ENCODE measurements around the gene POLR2F. TPM values are rescaled to one million over a fixed set of nuclear protein-coding genes. Genes with fewer than 3 reads are reported as not detected.
A peak's percentile ranks its signal among the peaks of the same experiment; 100 is the strongest.

The POLR2F gene
- total and polyA plus RNA-seq, 9 donors: 40.3 to 101 (median 65.2) TPM

- no peaks in the 10 kb centered on the region for H3K36me3 ChIP-seq
- no peaks in the 10 kb centered on the region for H3K9me3 ChIP-seq
- H3K27ac ChIP-seq: no peak overlapping the region
- no peak for DNase-seq
- TF ChIP-seq EP300 (IDR thresholded peaks at IDR 0.05) (no peak), POLR2A (IDR thresholded peaks at IDR 0.05) (no peak), CTCF (IDR thresholded peaks at IDR 0.05) (no peak)
- WGBS, 3 donors: 92 to 93% (median 93%) methylated on average over 32 of the region's 32 CpGs
- H3K4me3 ChIP-seq: no peak overlapping the region
- H3K4me1 ChIP-seq (ENCODE audit: insufficient read depth): no peaks in the 10 kb centered on the region
- intact Hi-C loops (cut with DNase I): loop anchor here in 1 of 4 donors (10.0 kb wide), 1 partner anchor 112 kb away; no protein-coding TSS in a partner anchor
- H3K27me3 ChIP-seq: no peaks in the 10 kb centered on the region
Measured at GRCh38 chr22:37926771-37927636, 26.5 kb upstream of the POLR2F start.

GRCh38 chr22:37927637-37927936 lies 25.9 kb upstream of the POLR2F start:
- no peak for TF ChIP-seq CTCF (IDR thresholded peaks at IDR 0.05)
- TF ChIP-seq EP300 (IDR thresholded peaks at IDR 0.05): no peak
- TF ChIP-seq POLR2A (IDR thresholded peaks at IDR 0.05): no peak
- Histone ChIP-seq H3K27ac (no peak overlapping the region), H3K36me3 (no peaks in the 10 kb centered on the region), H3K9me3 (no peaks in the 10 kb centered on the region), H3K27me3 (no peaks in the 10 kb centered on the region), H3K4me3 (no peak overlapping the region), H3K4me1 (ENCODE audit: insufficient read depth) (no peaks in the 10 kb centered on the region)
- 94 to 97% (median 96%) methylated on average over 4 to 5 of the region's 5 CpGs for WGBS, 3 donors
- DNase-seq: no peak
- intact Hi-C loops (cut with DNase I): loop anchor here in 1 of 4 donors (10.0 kb wide), 1 partner anchor 113 kb away; no protein-coding TSS in a partner anchor

GRCh38 chr22:37929390-37929789 lies 24.1 kb upstream of the POLR2F start:
- Histone ChIP-seq H3K4me1 (ENCODE audit: insufficient read depth) (peaks cover 11% of the 10 kb centered on the region), H3K27me3 (no peaks in the 10 kb centered on the region), H3K4me3 (no peak overlapping the region), H3K36me3 (no peaks in the 10 kb centered on the region), H3K9me3 (no peaks in the 10 kb centered on the region), H3K27ac (peak overlapping the region in 1 of 2 donors; percentile 6)
- intact Hi-C loops (cut with DNase I): loop anchor here in 1 of 4 donors (10.0 kb wide), 1 partner anchor 115 kb away; no protein-coding TSS in a partner anchor
- no peak for DNase-seq
- 94 to 95% (median 94%) methylated on average over 5 of the region's 5 CpGs for WGBS, 3 donors
- TF ChIP-seq EP300 (IDR thresholded peaks at IDR 0.05): no peak
- TF ChIP-seq CTCF (IDR thresholded peaks at IDR 0.05): no peak
- TF ChIP-seq POLR2A (IDR thresholded peaks at IDR 0.05): no peak

DNA sequence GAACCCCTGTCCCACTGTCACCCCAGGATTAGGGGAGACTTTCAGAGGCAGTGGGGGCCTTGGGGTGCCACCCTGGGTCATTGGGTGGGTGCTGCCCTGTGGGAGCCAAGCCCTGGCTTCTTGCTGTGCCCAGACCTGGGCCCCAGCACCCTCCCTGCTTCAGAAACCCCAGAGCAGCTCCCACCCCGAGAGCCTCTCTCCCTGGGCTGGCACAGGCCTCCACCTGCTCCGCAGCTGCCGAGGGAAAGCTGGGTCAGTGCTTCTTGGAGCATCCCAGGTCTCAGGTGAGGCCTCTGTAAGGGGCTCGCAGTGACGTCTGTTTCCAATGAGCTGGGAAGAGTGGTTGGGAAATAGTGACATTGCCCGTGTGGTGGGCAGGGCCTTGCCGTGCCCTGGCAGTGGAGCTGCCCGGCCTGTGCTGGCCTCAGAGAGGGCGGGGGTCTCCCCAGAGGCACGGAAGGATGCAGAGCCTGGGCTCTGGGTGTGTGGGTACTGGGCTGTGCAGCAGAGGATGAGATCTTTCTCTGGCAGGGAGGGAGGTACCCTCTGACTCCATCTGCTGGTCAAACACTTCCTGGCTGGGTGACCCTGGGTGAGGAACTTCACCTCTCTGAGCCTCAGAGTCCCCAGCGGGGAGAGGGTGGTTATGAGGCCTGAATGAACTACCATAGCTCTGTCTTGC lies 23.1 kb upstream of the POLR2F start:
- no peak for DNase-seq
- Histone ChIP-seq H3K27me3 (no peaks in the 10 kb centered on the region), H3K4me3 (no peak overlapping the region), H3K4me1 (ENCODE audit: insufficient read depth) (peaks cover 11% of the 10 kb centered on the region), H3K27ac (no peak overlapping the region), H3K9me3 (no peaks in the 10 kb centered on the region), H3K36me3 (no peaks in the 10 kb centered on the region)
- WGBS, 3 donors: 68 to 71% (median 69%) methylated on average over 11 of the region's 11 CpGs
- TF ChIP-seq CTCF (IDR thresholded peaks at IDR 0.05) (no peak), EP300 (IDR thresholded peaks at IDR 0.05) (no peak), POLR2A (IDR thresholded peaks at IDR 0.05) (no peak)
- intact Hi-C loops (cut with DNase I): loop anchor here in 2 of 4 donors (5.0 to 10.0 kb wide), 3 partner anchors 33 to 116 kb away; no protein-coding TSS in a partner anchor
